Endothelial cell (in vitro differentiated cells): ENCODE measurements around the gene ATP10B. TPM values are rescaled to one million over a fixed set of nuclear protein-coding genes. Genes with fewer than 3 reads are reported as not detected.

ENCODE experiments used
- DNase-seq: peaks from one replicate; pipeline ENCODE4 v3.0.0; 2021; ENCODE audit warnings: low spot score
- H3K27ac Mint-ChIP-seq: one replicate; pipeline ENCODE4 v1.8.0; 2021; ENCODE audit warnings: mixed read lengths, inconsistent platforms; ENCODE audit not compliant: unreplicated experiment
- H3K27me3 Mint-ChIP-seq: one replicate; pipeline ENCODE4 v1.8.0; 2021; ENCODE audit warnings: mild to moderate bottlenecking, moderate library complexity, mixed read lengths, inconsistent platforms; ENCODE audit not compliant: unreplicated experiment
- H3K36me3 Mint-ChIP-seq: one replicate; pipeline ENCODE4 v1.8.0; 2021; ENCODE audit warnings: mild to moderate bottlenecking, low read depth, mixed read lengths, inconsistent platforms; ENCODE audit not compliant: unreplicated experiment
- H3K4me1 Mint-ChIP-seq: one replicate; pipeline ENCODE4 v1.8.0; 2021; ENCODE audit warnings: mild to moderate bottlenecking, mixed read lengths, inconsistent platforms; ENCODE audit not compliant: unreplicated experiment
- H3K4me3 Mint-ChIP-seq: one replicate; pipeline ENCODE4 v1.8.0; 2021; ENCODE audit warnings: mild to moderate bottlenecking, mixed read lengths, inconsistent platforms; ENCODE audit not compliant: unreplicated experiment
- H3K9me3 Mint-ChIP-seq: one replicate; pipeline ENCODE4 v1.8.0; 2021; ENCODE audit warnings: mixed read lengths, inconsistent platforms; ENCODE audit not compliant: unreplicated experiment
- CTCF ChIP-seq: fragments of 200-600 bp; sonication (generic); IDR thresholded peaks from one replicate; pipeline ENCODE4 v1.5.0; 2021; ENCODE audit warnings: antibody characterized with exemption; ENCODE audit not compliant: unreplicated experiment
- total RNA-seq: library from RNA; stranded (reverse); fragmentation: NEBNext Ultra II Directional; extraction: Animal tissue kit (Norgen Biotek cat#: 25700); gene quantifications from one replicate; pipeline ENCODE4 v1.2.1, GENCODE V29; 2021; ENCODE audit not compliant: unreplicated experiment

ATP10B gene
- total RNA-seq, 1 donor from 2014 or later = not detected

GRCh38 chr5:160619381-160619780, 232.6 kb downstream of the ATP10B start:
- Mint-ChIP-seq H3K27me3 (peaks cover 2% of the 10 kb centered on the region), H3K27ac (no peak overlapping the region), H3K36me3 (no peaks in the 10 kb centered on the region), H3K4me3 (no peak overlapping the region), H3K4me1 (peaks cover 2% of the 10 kb centered on the region), H3K9me3 (no peaks in the 10 kb centered on the region)
- no peak for TF ChIP-seq CTCF
- no peak for DNase-seq

DNA sequence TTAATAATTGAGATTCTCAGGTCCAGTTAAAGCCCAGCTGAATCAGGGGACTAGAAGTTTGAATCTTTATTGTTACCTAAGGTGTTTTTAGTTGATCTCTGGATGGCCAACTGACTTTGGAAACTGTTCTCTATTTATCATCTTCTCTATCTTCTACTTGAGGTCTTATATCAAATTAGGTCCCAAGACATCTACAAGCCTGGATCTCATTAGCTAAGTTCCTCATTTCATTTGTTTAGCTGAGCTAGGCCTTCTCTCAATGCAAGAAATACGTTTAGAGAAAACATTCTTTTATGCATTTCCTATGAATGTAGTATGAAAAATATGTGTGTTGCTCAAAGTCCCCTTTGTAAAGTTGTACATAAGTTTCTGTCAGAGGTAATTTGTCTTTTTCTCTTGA, 233.7 kb downstream of the ATP10B start:
- Mint-ChIP-seq H3K36me3 (no peaks in the 10 kb centered on the region), H3K4me1 (no peaks in the 10 kb centered on the region)

DNA sequence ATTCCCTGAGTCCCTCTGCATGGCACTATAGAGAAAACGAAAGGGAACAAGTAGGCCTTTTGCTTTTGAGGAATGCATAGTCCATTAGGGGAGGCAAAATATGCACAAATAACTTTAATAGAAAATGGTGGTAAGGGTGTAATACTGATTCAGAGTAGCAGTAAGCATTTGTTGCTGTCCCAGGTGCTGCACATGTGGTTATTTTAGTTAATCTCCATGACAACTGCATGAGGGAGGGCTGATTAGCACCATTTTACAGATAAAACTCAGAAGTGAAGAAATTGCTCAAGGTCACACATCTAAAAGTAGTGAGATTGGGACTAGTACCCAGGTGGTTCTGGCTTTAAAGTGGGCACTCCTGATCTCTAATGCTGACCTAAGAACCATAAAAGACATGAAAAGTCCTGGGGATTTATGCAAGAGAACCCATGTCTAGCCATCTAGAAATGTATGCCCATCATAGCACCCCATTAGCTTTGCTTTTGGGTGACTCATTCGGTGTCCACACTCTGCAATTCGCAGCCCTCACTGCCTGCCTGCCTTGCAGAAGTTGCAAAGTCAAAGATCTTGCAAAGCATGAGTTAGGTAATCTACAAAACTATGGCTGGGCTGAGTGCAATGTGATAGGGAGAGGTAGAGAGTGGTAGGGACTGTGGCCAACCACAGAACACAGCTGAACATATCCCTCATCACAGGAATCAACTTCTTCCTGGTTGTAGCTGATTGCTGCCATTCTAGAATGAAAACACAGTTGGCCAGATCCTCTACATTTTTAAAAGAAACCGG, 235.1 kb downstream of the ATP10B start:
- no peaks in the 10 kb centered on the region for H3K4me1 Mint-ChIP-seq
- no peak overlapping the region for H3K4me3 Mint-ChIP-seq
- no peaks in the 10 kb centered on the region for H3K9me3 Mint-ChIP-seq
- TF ChIP-seq CTCF = no peak
- H3K27me3 Mint-ChIP-seq = no peaks in the 10 kb centered on the region
- H3K36me3 Mint-ChIP-seq = no peaks in the 10 kb centered on the region
- DNase-seq = no peak
- H3K27ac Mint-ChIP-seq = no peak overlapping the region

More for the DNA sequence above, 233.7 kb downstream of the ATP10B start:
- H3K27me3 Mint-ChIP-seq = peaks cover 2% of the 10 kb centered on the region
- H3K27ac Mint-ChIP-seq = no peak overlapping the region
- H3K9me3 Mint-ChIP-seq = no peaks in the 10 kb centered on the region
- H3K4me3 Mint-ChIP-seq = no peak overlapping the region
- TF ChIP-seq CTCF = no peak
- no peak for DNase-seq

DNA sequence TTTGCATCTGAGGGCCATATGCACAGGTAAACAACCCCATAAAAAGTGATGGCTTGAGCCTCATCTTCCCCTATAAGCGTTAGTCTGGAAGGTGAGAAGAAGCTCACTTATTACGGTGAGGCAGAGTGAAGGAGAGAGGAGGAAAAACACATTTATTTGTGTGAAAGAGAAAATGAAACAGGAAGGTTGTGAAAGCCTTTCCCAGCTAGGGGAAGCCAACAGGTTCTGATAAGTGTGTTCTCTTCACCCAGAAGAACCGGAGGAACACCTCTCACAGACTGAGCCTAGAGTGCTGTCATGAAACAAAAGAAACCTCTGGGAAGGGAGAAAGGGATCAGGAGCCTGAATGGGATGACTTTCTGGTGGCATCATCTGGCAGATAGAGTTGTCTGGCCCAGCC, 237.9 kb downstream of the ATP10B start:
- DNase-seq = no peak
- no peak for TF ChIP-seq CTCF
- H3K9me3 Mint-ChIP-seq = no peaks in the 10 kb centered on the region
- H3K36me3 Mint-ChIP-seq = no peaks in the 10 kb centered on the region
- no peaks in the 10 kb centered on the region for H3K4me1 Mint-ChIP-seq
- H3K4me3 Mint-ChIP-seq = no peak overlapping the region
- no peak overlapping the region for H3K27ac Mint-ChIP-seq
- H3K27me3 Mint-ChIP-seq = peaks cover 1% of the 10 kb centered on the region

DNA sequence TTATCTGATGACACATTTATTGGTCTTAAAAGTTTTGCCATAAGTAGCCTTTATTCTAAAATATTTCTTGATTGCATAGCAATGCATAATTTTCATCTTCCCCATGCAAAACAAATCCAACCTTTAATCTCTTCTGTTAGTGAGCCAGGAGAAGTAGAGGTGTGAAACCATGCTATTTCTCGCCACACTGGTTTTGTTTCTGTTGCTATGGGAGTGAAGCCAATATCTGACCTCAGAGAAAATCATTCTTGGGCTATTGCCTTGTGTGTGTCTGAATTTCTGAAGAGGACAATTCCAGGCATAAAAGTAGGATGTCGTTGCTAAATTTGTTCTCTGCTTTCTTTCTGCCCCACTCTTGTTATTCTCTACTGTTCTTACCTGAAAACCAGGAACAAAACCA, 246.7 kb downstream of the ATP10B start:
- Mint-ChIP-seq H3K27ac (no peak overlapping the region), H3K9me3 (no peaks in the 10 kb centered on the region), H3K4me1 (no peaks in the 10 kb centered on the region), H3K27me3 (no peaks in the 10 kb centered on the region), H3K36me3 (no peaks in the 10 kb centered on the region), H3K4me3 (no peak overlapping the region)
- DNase-seq = no peak
- no peak for TF ChIP-seq CTCF
